CD1c-positive myeloid dendritic cell (primary cell): ENCODE measurements around the gene COL19A1.

Source experiments
- DNase-seq: peaks from one replicate; pipeline ENCODE4 v3.0.0-alpha.2; 2016; ENCODE audit errors: extremely low spot score

Gene COL19A1

GRCh38 chr6:70125602-70126001 lies 259.2 kb downstream of the COL19A1 start:
- no peak for DNase-seq

DNA sequence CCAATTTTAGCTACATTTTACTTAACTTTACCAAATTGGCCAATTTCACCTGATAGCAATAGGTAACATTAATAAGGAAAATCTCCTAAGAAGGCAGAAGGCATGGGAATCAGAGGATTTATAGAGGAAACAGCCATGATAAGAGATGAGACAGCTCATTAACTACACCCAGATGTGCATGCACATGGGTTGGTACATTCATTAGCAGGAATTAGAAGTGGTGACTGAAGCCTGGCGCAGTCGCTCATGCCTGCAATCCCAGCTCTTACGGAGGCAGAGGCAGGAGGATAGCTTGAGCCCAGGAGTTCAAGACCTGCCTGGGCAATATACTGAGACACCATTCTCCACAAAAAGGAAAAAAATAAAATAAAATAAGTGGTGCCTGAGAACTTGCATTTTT lies 263.0 kb downstream of the COL19A1 start:
- no peak for DNase-seq

GRCh38 chr6:70130865-70131264 lies 264.5 kb downstream of the COL19A1 start:
- DNase-seq = no peak

GRCh38 chr6:70131528-70131927 lies 265.2 kb downstream of the COL19A1 start:
- no peak for DNase-seq

DNA sequence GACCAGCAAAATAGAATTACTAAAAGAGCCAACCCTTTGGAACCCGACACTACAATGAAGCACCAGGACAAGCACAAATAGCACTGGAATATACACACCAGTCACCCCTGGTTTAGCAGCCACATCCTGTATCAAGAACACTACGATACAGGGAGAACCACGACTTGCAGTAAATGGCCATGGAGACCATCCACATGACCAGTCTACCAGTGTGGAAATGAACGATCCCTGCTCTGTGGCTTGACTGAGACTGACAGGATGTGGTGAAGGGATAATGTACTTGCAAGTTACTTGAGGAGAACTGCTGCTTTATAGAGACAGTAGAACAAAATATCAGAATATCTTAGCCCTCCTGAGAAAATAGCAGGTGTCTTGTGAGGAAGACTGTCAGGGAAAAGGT lies 266.9 kb downstream of the COL19A1 start:
- no peak for DNase-seq

- DNase-seq = no peak
Measured at GRCh38 chr6:70134542-70134941, 268.2 kb downstream of the COL19A1 start.

DNA sequence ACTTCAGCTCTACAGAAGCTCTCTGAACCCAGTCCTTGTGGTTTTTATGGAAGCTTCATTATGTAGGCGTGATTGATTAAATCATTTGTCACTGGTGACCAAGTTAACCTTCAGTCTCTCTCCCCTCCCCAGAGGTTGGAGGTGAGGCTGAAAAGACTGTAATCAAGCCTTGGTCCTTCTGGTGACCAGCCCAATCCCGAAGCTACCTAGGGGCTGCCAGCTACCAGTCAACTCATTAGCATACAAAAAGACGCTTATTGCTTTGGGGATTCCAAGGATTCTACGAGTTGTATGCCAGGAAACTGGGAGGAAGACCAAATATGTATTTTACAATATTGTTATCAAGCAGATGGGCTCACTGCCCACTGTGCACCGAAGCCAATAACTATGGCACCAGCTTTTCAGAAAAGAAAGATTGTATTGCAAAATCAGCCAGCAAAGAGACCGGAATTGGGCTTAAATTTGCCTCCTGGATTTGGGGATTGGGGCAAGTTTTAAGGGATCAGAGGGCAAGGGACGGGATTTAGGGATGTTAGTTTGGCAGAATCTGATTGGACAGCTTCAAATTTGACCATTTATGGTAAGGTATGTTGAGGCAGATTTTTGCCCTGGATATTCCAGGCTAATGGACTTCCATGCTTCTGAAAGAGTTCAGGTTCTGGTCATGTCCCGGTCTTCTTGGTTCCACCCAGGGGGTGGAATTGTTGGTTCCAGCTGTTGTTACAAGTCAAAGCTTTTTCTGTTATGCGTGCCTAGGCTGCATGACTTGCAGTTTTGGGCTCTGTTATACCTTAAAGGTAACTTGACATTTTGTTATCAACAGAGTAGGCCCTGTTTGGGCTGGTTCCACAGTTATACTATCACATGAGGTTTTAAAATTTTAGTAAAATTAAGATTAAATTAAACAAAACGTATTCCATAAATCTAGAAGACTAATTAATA lies 269.1 kb downstream of the COL19A1 start:
- DNase-seq = no peak

- no peak for DNase-seq
Measured at GRCh38 chr6:70136996-70137395, 270.6 kb downstream of the COL19A1 start.

- DNase-seq = no peak
Measured at GRCh38 chr6:70140496-70140895, 274.1 kb downstream of the COL19A1 start.

DNA sequence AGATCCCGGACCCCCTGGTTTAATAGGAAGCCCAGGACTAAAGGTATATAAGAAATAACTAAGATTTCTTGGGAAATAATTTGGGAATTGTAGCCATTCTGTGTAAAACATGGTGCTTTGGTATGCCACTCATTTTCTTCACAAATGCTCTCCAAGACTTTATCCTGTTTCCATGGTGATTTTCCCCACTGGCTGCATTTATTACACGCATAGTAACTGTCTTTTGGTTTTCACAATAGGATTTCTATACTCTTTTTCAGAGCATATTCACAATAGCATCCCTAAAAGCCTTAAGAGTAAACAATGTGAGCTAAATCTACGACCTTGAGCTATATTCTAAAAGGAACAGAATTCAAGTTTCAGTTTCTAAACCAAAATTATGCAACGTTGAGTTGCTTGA lies 275.7 kb downstream of the COL19A1 start:
- no peak for DNase-seq

DNA sequence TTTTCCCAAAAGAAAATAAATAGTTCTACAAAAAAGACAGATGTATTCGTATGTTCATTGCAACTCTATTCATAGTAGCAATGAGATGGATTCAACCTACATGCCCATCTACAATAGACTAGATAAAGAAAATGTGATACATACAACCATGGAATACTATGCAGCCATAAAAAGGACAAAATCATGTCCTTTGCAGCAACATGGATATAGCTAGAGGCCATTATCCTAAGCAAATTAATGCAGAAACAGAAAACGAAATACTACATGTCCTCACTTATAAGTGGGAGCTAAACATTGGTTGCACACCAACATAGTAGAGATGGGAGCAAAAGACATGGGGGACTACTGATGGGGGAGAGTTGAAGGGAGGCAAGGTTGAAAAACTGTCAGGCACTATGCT lies 278.8 kb downstream of the COL19A1 start:
- DNase-seq = no peak

DNA sequence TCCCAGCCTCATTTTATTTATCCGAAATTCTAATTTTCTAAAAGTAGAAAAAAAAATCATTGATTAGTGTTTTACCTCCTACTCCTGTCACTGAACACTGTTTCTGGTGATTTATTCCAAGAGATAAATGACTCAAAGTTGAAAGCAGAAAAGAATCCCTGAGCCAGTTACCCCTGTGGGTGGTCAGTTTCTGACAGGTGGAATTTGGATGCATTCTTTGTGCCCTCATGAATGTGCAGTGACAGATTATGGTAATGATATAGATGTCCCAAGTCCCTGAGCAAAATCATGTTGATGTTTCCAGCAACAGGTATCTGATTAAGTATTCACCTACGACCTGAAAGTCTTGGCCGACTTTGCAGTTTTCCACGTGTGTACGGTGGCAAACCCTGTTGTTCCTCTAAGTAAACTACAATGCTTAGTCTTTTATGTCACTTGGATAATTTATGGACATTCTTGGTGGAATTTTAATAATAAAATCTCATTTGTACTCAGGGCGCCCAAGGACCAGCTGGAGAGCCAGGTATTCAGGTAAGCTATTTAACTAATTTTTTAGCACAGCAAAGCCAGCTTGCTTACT lies 282.9 kb downstream of the COL19A1 start:
- no peak for DNase-seq

DNA sequence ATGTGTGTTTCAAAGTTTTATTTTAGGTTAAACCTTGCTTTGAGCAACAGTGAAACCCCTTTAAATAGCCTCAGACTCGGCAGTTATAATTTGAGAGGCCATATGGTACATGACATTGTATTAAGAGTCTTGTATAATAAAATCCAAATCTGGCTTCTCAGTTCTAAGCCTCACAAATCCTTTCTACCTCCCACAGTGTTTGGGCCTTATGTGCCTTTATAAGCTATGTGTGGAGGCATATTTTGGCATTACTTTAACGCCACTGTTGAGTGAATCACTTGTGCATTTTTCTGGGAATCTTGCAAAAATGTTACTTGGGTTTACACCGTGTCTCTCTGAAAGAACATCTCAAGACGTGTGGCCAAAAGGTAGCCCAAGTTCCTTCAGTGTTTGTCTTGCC lies 284.2 kb downstream of the COL19A1 start:
- no peak for DNase-seq

GRCh38 chr6:70151616-70152015 lies 285.3 kb downstream of the COL19A1 start:
- no peak for DNase-seq

DNA sequence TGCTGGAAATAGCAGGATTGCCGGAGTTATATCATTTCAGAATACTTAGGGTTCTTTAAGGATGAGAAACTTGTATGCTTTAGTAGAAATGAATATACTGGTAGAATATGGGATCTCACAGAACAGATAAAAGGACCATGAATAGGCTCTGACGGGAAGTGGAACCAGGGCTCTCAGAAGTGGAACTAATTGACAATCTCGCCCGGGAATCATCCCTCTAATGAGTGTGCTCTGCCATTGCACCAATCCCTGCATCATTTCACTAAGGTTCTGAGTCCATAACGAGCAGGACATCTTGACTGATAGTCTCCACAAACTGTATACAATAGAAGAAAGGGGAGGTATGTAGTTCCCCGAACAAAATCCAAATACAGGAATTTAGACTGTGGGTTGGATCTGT lies 286.4 kb downstream of the COL19A1 start:
- no peak for DNase-seq

- no peak for DNase-seq
Measured at GRCh38 chr6:70157086-70157485, 290.7 kb downstream of the COL19A1 start.

DNA sequence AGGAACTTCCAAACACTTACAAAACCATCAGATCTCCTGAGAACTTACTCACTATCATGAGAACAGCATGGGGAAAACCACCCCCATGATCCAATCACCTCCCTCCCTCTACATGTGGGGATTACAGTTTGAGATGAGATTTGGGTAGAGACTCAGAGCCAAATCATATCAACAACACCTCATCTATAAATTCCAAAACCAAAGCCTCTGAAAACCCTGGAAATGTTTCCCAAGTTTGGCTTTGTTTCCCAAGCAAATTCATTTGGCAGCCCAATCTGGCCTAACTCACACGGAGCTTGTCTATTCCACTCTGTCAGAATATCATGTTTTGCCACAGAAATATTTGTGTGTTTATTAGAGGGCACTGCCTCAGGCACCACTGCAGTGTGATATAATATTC lies 293.9 kb downstream of the COL19A1 start:
- DNase-seq = no peak

- no peak for DNase-seq
Measured at GRCh38 chr6:70162972-70163371, 296.6 kb downstream of the COL19A1 start.

GRCh38 chr6:70163795-70164194 lies 297.4 kb downstream of the COL19A1 start:
- DNase-seq = no peak

GRCh38 chr6:70164556-70164955 lies 298.2 kb downstream of the COL19A1 start:
- DNase-seq = no peak

DNA sequence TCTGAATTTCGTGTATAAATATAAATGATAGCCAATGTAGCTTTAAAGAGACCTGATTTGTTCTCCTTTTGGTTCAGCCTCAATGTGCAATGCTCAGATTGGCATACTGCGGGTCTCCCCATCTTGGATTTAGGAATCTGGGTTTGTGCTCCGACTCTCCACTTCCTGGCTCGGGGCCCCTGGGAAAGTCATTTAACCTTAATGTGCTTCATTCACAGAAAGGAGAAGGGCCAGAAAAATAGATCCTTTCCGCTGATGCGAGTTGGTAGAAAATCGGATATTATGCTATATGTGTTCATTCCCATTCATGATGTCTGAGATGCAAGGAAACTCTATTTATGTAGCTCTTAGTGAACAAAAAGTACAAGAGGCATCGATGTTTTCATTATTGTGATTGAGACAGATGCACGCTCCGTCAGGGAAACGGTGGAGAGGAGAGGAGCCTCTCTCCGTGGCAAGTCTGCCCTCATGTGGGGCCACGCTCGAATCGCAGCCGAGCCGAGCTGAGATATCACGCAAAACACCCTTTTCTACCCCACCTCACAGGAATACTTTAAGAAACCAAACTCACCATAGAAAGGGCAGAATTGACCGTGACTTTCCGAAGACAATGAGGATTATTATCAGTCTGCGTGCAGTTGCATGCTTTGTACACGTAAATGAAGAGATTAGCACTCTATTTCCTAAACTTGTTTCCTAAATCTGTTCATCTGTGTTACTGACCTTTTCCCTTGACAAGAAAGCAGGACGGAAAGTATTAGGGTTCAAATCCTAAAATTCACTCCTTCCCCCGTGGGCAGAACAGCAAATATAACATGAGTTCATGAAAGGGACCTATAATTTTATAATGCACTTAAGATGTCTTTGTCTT lies 300.0 kb downstream of the COL19A1 start:
- peak; percentile 1 for DNase-seq

DNA sequence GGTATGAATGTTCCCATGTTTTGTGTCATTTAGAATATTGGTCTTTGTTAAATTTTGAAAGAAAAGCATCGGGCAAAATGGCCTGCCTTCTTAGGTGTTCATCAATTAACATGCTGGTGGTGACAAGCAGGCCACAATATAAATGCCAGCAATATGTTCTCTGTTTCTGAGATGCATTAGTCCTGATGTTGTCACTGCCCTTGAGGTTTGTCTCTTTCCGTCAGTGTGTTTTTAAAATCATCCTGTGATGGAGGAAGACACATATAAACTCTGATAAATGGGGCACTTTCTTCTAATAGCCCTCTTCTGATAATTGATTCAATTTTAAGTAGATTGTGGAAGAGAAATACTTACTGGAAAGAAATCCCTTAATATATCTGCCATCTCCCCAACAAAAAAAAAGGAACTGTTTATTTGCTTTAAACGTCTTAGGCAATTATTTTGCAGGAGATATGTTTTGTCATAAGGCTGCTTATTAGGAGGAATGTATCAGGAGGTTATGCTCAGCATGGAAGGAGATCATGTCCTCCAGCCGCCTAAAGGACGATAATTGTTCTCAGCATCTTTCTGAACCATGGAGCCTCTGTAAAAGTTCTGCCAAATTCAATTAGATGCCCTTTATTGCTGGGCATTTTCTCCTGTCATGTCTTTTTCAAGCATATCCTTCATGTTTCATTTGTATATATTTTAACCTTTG lies 302.5 kb downstream of the COL19A1 start:
- no peak for DNase-seq
